ENCODE results near the gene IKZF4. TPM values are rescaled to one million over a fixed set of nuclear protein-coding genes. Genes with fewer than 3 reads are reported as not detected.

IKZF4 gene
- total RNA-seq, 1 experiment from 2014 or later, result 13.9 TPM

DNA sequence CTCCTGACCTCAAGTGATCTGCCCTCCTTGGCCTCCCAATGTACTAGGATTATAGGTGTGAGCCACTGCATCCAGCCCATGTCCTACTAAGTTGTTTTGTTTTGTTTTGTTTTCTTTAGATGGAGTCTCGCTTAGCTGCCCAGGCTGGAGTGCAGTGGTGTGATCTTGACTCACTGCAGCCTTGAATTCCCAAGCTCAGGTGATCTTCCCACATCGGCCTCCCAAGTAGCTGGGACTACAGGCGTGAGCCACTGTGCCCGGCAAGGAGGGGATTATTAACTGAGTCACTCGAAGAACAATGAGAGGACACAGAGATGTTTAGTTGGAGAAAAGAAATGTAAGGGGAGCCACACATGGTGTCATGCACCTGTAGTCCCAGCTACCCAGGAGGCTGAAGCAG is 41.1 kb downstream of the IKZF4 start:
- H3K27me3 ChIP-seq (ENCODE audit: insufficient read depth, low read length), result no peaks in the 10 kb centered on the region
- H3K27ac ChIP-seq (ENCODE audit: insufficient read length, low read depth, low read length), result no peak overlapping the region
- no peak overlapping the region for H3K4me3 Mint-ChIP-seq
- no peak overlapping the region for H3K4ac ChIP-seq (ENCODE audit: low read depth, low read length)
- no CpG with 5 or more reads among the region's 5 CpGs for WGBS (ENCODE audit: extremely low coverage, insufficient read length, low lambda C conversion rate)
- H4K5ac ChIP-seq (ENCODE audit: insufficient read length, low read depth, low read length), result no peak overlapping the region
- H3K27me3 Mint-ChIP-seq (ENCODE audit: low read depth), result no peaks in the 10 kb centered on the region
- H3K79me1 ChIP-seq (ENCODE audit: insufficient read depth, low read depth, low read length, poor library complexity, severe bottlenecking), result no peaks in the 10 kb centered on the region
- H3K9me3 ChIP-seq (ENCODE audit: control insufficient read depth, low read depth, low read length), result no peaks in the 10 kb centered on the region
- no peaks in the 10 kb centered on the region for H3K4me1 ChIP-seq (ENCODE audit: insufficient read depth, low read length)
- TF ChIP-seq, protein P1, sequence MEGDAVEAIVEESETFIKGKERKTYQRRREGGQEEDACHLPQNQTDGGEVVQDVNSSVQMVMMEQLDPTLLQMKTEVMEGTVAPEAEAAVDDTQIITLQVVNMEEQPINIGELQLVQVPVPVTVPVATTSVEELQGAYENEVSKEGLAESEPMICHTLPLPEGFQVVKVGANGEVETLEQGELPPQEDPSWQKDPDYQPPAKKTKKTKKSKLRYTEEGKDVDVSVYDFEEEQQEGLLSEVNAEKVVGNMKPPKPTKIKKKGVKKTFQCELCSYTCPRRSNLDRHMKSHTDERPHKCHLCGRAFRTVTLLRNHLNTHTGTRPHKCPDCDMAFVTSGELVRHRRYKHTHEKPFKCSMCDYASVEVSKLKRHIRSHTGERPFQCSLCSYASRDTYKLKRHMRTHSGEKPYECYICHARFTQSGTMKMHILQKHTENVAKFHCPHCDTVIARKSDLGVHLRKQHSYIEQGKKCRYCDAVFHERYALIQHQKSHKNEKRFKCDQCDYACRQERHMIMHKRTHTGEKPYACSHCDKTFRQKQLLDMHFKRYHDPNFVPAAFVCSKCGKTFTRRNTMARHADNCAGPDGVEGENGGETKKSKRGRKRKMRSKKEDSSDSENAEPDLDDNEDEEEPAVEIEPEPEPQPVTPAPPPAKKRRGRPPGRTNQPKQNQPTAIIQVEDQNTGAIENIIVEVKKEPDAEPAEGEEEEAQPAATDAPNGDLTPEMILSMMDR (conservative IDR thresholded peaks at IDR 0.05), result no peak
- H2BK20ac ChIP-seq (ENCODE audit: low read depth, low read length, poor library complexity, severe bottlenecking), result no peak overlapping the region
- DNase-seq, result no peak
- no peak overlapping the region for H4K8ac ChIP-seq (replicated peaks; ENCODE audit: insufficient read length, low read depth, low read length)
- no peak overlapping the region for H2AK5ac ChIP-seq (ENCODE audit: insufficient read length, low read length)
- H4K91ac ChIP-seq (ENCODE audit: insufficient read length, low read depth, low read length), result no peak overlapping the region
- H2AFZ ChIP-seq (ENCODE audit: low read length), result no peak overlapping the region
- H3K4me2 ChIP-seq (ENCODE audit: insufficient read depth, insufficient read length, low read length), result no peak overlapping the region
- H2BK5ac ChIP-seq (ENCODE audit: insufficient read length, low read length), result no peak overlapping the region
- no peak overlapping the region for H3K56ac ChIP-seq (ENCODE audit: insufficient read length, low read depth, low read length)
- H3K9me3 Mint-ChIP-seq, result no peaks in the 10 kb centered on the region
- no peaks in the 10 kb centered on the region; a peak in 1 of 7 replicates for H3K36me3 Mint-ChIP-seq (ENCODE audit: insufficient read depth in 1 of 3, low read depth in 3 of 3)
- no peak overlapping the region for H2BK12ac ChIP-seq (ENCODE audit: insufficient read length, low read depth, low read length)
- no peak overlapping the region for H3K14ac ChIP-seq (ENCODE audit: insufficient read depth, low read length)
- H2BK120ac ChIP-seq (ENCODE audit: low read depth, low read length, poor library complexity, severe bottlenecking), result no peak overlapping the region
- no peak overlapping the region for H2BK15ac ChIP-seq (ENCODE audit: low read depth, low read length)
- no peaks in the 10 kb centered on the region for H3K23me2 ChIP-seq (ENCODE audit: insufficient read length, low read depth, low read length, poor library complexity, severe bottlenecking)
- no peak overlapping the region for H3K27ac Mint-ChIP-seq
- no peaks in the 10 kb centered on the region for H4K20me1 ChIP-seq (ENCODE audit: control insufficient read depth, insufficient read depth, insufficient read length)
- no peak overlapping the region for H3K18ac ChIP-seq (ENCODE audit: insufficient read length, low read depth, low read length)
- H3K9ac ChIP-seq (ENCODE audit: extremely low read depth, insufficient read length, low read length), result no peak overlapping the region
- no peak overlapping the region for H3T11ph ChIP-seq (ENCODE audit: low read length)
- H3K79me2 ChIP-seq (ENCODE audit: insufficient read depth, low read length), result no peaks in the 10 kb centered on the region
- H3K23ac ChIP-seq (ENCODE audit: insufficient read length, low read depth, low read length), result no peak overlapping the region
- no peaks in the 10 kb centered on the region for H3K4me1 Mint-ChIP-seq
